ENCODE measurements around the gene ST8SIA5.

Gene ST8SIA5

DNA sequence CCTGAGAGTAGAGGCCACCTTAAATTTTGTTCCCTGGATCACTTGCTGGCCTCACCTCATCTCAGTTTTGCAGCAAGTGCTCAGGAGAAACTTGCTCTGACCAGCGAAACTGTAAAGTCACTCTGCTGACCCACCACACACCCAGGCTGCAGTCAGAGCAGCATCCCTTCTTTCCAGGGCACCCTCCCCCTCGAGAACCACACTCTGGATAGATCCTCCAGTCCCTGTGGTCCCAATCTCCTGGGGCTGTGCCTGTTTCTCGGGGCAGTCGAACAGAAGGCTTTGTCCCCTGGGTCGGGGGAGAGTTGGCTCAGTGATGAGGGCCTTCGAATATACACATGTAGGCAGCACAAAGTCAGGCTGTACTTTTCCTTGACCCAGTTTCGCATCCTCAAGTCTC is 18.4 kb downstream of the ST8SIA5 start:
- DNase-seq (ENCODE audit: extremely low read depth, low read depth), result no peak
- no peak for TF ChIP-seq CTCF (IDR thresholded peaks at IDR 0.05; ENCODE audit: low read depth, low read length)

DNA sequence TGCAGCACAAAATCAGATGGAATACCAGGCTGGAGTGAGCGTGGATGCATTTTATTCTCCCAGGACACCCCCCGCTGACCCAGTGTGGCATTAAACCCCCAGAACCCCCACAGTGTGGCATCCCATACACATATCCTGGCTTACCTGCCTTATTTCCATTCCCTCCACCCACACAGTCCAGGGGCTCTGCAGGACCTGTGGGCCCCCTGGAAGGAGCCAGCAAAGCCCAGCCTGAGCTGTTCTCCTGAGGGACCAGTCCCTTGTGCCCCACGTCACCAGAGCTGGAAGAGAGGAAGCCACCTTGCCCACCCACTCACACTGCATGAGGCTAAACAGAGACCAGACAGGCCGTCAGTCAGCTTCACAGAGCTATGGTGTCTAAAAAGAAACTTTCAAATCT is 20.1 kb downstream of the ST8SIA5 start:
- TF ChIP-seq CTCF (IDR thresholded peaks at IDR 0.05; ENCODE audit: low read depth, low read length), result no peak
- no peak for DNase-seq (ENCODE audit: extremely low read depth, low read depth)

GRCh38 chr18:46736135-46736534 is 20.7 kb downstream of the ST8SIA5 start:
- DNase-seq (ENCODE audit: extremely low read depth, low read depth), result no peak
- TF ChIP-seq CTCF (IDR thresholded peaks at IDR 0.05; ENCODE audit: low read depth, low read length), result no peak

GRCh38 chr18:46734981-46735380 is 21.9 kb downstream of the ST8SIA5 start:
- DNase-seq (ENCODE audit: extremely low read depth, low read depth), result no peak
- TF ChIP-seq CTCF (IDR thresholded peaks at IDR 0.05; ENCODE audit: low read depth, low read length), result no peak

DNA sequence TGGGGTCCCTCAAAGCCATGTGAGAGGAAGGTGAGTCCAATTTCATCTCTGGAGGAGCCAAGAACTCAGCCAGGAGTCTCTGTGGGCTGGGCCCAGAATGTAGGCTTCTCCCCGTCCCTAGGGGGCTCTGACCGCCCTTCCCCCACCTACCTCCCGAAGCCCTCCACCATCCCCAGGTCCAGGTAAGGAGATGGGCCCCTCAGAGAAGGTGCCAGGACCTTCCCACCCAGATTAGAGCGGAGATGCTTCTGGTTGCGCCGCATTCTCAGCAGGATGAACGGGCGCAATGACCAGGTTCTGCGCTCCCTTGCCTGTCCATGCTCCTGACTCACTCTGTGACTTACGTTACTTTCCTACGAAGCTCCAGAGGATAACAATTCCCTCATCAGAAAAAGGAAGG is 23.0 kb downstream of the ST8SIA5 start:
- no peak for TF ChIP-seq CTCF (IDR thresholded peaks at IDR 0.05; ENCODE audit: low read depth, low read length)
- DNase-seq (ENCODE audit: extremely low read depth, low read depth), result no peak

- no peak for DNase-seq (ENCODE audit: extremely low read depth, low read depth)
- TF ChIP-seq CTCF (IDR thresholded peaks at IDR 0.05; ENCODE audit: low read depth, low read length), result no peak
Measured at GRCh38 chr18:46732801-46733200, 24.1 kb downstream of the ST8SIA5 start.

DNA sequence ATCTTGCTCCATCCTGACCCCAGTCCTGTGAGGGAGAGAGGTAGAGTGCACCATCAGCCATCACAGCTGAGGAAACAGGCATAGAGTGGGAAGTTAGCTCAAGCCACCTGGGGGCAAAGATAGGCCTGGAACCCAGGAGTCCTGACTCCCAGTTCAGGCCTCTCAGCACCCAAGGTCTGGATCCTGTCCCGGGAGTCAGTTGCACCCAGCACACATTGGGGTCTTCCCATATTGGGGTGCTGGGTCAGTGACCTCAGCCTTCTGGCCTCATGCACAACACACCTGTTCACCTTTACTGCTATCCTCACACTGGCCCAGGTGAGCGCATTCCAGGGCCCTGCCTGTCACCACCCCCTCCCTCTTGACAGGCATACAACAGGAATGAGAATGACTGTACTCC is 24.7 kb downstream of the ST8SIA5 start:
- no peak for TF ChIP-seq CTCF (IDR thresholded peaks at IDR 0.05; ENCODE audit: low read depth, low read length)
- no peak for DNase-seq (ENCODE audit: extremely low read depth, low read depth)

Measured in AG09319 (cell line).